SK-N-SH treated with all-trans-retinoic acid at 6 μM for 48 hours (cell line): ENCODE data around the gene GDF9.

Experiments used
- ATAC-seq: fragments of 200-7000 bp; cut with Tn5 transposase; 3 replicates; pipeline ENCODE4 v1.9.1; 2020; ENCODE audit warnings: mild to moderate bottlenecking, moderate library complexity
- ARNTL ChIP-seq: fragments of 450-650 bp; formaldehyde crosslinking; IDR thresholded peaks from 2 replicates; pipeline ENCODE4 v1.5.0; 2020; ENCODE audit warnings: low read depth, mild to moderate bottlenecking, moderate library complexity, borderline replicate concordance
- BACH2 ChIP-seq: fragments of 250-450 bp; sonication (Bioruptor Pico); IDR thresholded peaks from 2 replicates; pipeline ENCODE4 v1.9.0; 2021; ENCODE audit warnings: mild to moderate bottlenecking, borderline replicate concordance
- CSDC2 ChIP-seq: fragments of 250-450 bp; sonication (Bioruptor Pico); IDR thresholded peaks from 2 replicates; pipeline ENCODE4 v1.5.0; 2020; ENCODE audit warnings: mild to moderate bottlenecking, moderate library complexity
- ESRRG ChIP-seq: fragments of 250-450 bp; sonication (Bioruptor Pico); IDR thresholded peaks from 2 replicates; pipeline ENCODE4 v1.6.1; 2021; ENCODE audit warnings: mild to moderate bottlenecking
- ISL1 ChIP-seq: fragments of 250-450 bp; sonication (Bioruptor Pico); IDR thresholded peaks from 2 replicates; pipeline ENCODE4 v2.1.2; 2022; ENCODE audit warnings: mild to moderate bottlenecking, moderate library complexity
- OSR1 ChIP-seq: fragments of 250-450 bp; sonication (Bioruptor Pico); IDR thresholded peaks from 2 replicates; pipeline ENCODE4 v1.8.0; 2022; ENCODE audit warnings: moderate library complexity, mild to moderate bottlenecking, inconsistent platforms
- RARB ChIP-seq: fragments of 250-450 bp; sonication (Bioruptor Pico); IDR thresholded peaks from 2 replicates; pipeline ENCODE4 v1.8.0; 2021; ENCODE audit warnings: mild to moderate bottlenecking, moderate library complexity
- SNAI2 ChIP-seq: fragments of 250-450 bp; sonication (Bioruptor Pico); IDR thresholded peaks from 2 replicates; pipeline ENCODE4 v1.5.0; 2020; ENCODE audit warnings: mild to moderate bottlenecking, moderate library complexity
- TCF4 ChIP-seq: fragments of 250-450 bp; sonication (Bioruptor Pico); IDR thresholded peaks from 2 replicates; pipeline ENCODE4 v1.8.0; 2021; ENCODE audit warnings: mild to moderate bottlenecking, moderate library complexity, borderline replicate concordance
- ZC3H10 ChIP-seq: fragments of 250-450 bp; sonication (Bioruptor Pico); IDR thresholded peaks from 2 replicates; pipeline ENCODE4 v1.5.1; 2021; ENCODE audit warnings: mild to moderate bottlenecking, moderate library complexity
- ZFP3 ChIP-seq: fragments of 250-450 bp; sonication (Bioruptor Pico); IDR thresholded peaks from 2 replicates; pipeline ENCODE4 v1.5.0; 2020; ENCODE audit warnings: mild to moderate bottlenecking, moderate library complexity
- ZFP30 ChIP-seq: fragments of 450-650 bp; formaldehyde crosslinking; IDR thresholded peaks from 2 replicates; pipeline ENCODE4 v1.5.0; 2022; ENCODE audit warnings: mild to moderate bottlenecking, moderate library complexity
- ZNF565 ChIP-seq: fragments of 450-650 bp; formaldehyde crosslinking; conservative IDR thresholded peaks from 2 replicates; pipeline ENCODE4 v1.5.0; 2020; ENCODE audit warnings: low read depth, mild to moderate bottlenecking, moderate library complexity
- ZNF70 ChIP-seq: fragments of 450-650 bp; formaldehyde crosslinking; IDR thresholded peaks from 2 replicates; pipeline ENCODE4 v1.5.0; 2020; ENCODE audit warnings: mild to moderate bottlenecking, moderate library complexity
- TF ChIP-seq, protein P1 (sequence below): fragments of 250-450 bp; sonication (Bioruptor Pico); IDR thresholded peaks from 2 replicates; pipeline ENCODE4 v1.5.1; 2021; ENCODE audit warnings: mild to moderate bottlenecking, moderate library complexity
- TF ChIP-seq, protein P2 (sequence below): fragments of 250-450 bp; sonication (Bioruptor Pico); IDR thresholded peaks from 2 replicates; pipeline ENCODE4 v1.5.0; 2020; ENCODE audit warnings: mild to moderate bottlenecking, moderate library complexity
- TF ChIP-seq, protein P3 (sequence below): fragments of 250-450 bp; sonication (Bioruptor Pico); IDR thresholded peaks from 2 replicates; pipeline ENCODE4 v1.8.0; 2020; ENCODE audit warnings: mild to moderate bottlenecking, moderate library complexity, borderline replicate concordance
- TF ChIP-seq, protein P4 (sequence below): fragments of 250-450 bp; sonication (Bioruptor Pico); IDR thresholded peaks from 2 replicates; pipeline ENCODE4 v1.5.1; 2020; ENCODE audit warnings: low read depth, mild to moderate bottlenecking, moderate library complexity
- TF ChIP-seq, protein P5 (sequence below): fragments of 250-450 bp; sonication (Bioruptor Pico); IDR thresholded peaks from 2 replicates; pipeline ENCODE4 v1.8.0; 2021; ENCODE audit warnings: low read depth, mild to moderate bottlenecking, moderate library complexity, borderline replicate concordance

The GDF9 gene

DNA sequence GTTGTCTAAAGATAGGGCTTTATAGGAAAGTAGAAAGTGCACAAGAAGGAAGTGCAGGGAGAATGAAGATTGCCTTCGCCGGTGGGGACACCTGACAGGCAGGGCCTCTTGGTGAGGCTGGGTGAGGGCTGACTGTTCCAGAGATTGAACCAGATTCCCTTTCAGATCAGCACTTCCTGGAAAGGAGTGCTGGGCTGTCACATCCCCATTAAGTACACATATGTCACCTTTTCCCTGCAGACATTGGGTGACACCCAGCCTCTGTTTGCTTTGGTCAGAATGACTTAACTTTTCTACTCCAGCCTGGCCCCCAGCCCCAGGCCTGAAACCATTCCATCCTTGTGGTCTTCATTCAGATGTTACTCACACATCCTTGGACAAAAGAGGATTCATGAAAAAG is 28.4 kb downstream of the GDF9 start (continued):
- TF ChIP-seq, protein P1, sequence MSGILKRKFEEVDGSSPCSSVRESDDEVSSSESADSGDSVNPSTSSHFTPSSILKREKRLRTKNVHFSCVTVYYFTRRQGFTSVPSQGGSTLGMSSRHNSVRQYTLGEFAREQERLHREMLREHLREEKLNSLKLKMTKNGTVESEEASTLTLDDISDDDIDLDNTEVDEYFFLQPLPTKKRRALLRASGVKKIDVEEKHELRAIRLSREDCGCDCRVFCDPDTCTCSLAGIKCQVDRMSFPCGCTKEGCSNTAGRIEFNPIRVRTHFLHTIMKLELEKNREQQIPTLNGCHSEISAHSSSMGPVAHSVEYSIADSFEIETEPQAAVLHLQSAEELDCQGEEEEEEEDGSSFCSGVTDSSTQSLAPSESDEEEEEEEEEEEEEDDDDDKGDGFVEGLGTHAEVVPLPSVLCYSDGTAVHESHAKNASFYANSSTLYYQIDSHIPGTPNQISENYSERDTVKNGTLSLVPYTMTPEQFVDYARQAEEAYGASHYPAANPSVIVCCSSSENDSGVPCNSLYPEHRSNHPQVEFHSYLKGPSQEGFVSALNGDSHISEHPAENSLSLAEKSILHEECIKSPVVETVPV (CRISPR knock-in tag), result no peak
- no peak for TF ChIP-seq ZNF565 (CRISPR knock-in tag)
- no peak for TF ChIP-seq CSDC2 (CRISPR knock-in tag)
- TF ChIP-seq ISL1 (CRISPR knock-in tag), result no peak

DNA sequence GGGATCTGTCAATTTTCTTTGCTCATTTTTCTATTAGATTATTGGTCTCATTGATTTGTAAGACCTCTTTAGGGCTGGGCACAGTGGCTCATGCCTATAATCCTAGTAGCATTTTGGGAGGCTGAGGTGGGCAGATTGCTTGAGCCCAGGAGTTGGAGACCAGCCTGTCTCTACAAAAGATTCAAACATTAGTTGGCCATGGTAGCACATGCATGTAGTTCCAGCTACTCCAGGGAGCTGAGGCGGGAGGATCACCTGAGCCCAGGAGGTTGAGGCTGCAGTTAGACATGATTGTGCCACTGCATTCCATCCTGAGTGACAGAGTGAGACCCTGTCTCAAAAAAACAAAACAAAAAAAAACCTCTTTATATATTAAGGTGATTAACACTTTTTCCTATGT is 29.4 kb downstream of the GDF9 start:
- ATAC-seq, result no peak
- TF ChIP-seq ZC3H10 (CRISPR knock-in tag) (no peak), TCF4 (CRISPR knock-in tag) (no peak), RARB (no peak), BACH2 (CRISPR knock-in tag) (no peak)
- TF ChIP-seq, protein P2, sequence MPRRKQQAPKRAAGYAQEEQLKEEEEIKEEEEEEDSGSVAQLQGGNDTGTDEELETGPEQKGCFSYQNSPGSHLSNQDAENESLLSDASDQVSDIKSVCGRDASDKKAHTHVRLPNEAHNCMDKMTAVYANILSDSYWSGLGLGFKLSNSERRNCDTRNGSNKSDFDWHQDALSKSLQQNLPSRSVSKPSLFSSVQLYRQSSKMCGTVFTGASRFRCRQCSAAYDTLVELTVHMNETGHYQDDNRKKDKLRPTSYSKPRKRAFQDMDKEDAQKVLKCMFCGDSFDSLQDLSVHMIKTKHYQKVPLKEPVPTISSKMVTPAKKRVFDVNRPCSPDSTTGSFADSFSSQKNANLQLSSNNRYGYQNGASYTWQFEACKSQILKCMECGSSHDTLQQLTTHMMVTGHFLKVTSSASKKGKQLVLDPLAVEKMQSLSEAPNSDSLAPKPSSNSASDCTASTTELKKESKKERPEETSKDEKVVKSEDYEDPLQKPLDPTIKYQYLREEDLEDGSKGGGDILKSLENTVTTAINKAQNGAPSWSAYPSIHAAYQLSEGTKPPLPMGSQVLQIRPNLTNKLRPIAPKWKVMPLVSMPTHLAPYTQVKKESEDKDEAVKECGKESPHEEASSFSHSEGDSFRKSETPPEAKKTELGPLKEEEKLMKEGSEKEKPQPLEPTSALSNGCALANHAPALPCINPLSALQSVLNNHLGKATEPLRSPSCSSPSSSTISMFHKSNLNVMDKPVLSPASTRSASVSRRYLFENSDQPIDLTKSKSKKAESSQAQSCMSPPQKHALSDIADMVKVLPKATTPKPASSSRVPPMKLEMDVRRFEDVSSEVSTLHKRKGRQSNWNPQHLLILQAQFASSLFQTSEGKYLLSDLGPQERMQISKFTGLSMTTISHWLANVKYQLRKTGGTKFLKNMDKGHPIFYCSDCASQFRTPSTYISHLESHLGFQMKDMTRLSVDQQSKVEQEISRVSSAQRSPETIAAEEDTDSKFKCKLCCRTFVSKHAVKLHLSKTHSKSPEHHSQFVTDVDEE, result no peak
- TF ChIP-seq, protein P3, sequence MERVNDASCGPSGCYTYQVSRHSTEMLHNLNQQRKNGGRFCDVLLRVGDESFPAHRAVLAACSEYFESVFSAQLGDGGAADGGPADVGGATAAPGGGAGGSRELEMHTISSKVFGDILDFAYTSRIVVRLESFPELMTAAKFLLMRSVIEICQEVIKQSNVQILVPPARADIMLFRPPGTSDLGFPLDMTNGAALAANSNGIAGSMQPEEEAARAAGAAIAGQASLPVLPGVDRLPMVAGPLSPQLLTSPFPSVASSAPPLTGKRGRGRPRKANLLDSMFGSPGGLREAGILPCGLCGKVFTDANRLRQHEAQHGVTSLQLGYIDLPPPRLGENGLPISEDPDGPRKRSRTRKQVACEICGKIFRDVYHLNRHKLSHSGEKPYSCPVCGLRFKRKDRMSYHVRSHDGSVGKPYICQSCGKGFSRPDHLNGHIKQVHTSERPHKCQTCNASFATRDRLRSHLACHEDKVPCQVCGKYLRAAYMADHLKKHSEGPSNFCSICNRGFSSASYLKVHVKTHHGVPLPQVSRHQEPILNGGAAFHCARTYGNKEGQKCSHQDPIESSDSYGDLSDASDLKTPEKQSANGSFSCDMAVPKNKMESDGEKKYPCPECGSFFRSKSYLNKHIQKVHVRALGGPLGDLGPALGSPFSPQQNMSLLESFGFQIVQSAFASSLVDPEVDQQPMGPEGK (CRISPR knock-in tag), result no peak
- TF ChIP-seq, protein P4, sequence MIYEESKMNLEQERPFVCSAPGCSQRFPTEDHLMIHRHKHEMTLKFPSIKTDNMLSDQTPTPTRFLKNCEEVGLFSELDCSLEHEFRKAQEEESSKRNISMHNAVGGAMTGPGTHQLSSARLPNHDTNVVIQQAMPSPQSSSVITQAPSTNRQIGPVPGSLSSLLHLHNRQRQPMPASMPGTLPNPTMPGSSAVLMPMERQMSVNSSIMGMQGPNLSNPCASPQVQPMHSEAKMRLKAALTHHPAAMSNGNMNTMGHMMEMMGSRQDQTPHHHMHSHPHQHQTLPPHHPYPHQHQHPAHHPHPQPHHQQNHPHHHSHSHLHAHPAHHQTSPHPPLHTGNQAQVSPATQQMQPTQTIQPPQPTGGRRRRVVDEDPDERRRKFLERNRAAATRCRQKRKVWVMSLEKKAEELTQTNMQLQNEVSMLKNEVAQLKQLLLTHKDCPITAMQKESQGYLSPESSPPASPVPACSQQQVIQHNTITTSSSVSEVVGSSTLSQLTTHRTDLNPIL (CRISPR knock-in tag), result no peak

DNA sequence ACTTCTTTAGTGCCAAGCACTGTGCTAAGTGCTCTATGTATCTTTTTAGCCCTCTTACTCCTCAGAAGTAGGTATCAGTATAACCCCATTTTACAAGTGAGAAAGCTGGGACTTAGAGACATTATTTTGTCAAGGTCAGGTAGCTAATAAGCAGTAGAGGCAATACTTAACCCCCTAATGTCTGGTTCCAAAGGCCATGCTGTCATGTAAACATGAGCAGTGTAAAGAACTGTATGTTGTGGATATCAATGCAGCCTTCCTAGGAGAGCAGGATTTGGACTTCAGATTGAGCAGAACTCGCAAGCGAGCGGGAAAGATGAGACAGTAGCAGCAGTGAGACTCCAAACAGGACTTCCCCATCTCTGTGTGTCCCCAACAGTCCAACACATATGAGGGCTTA is 32.2 kb downstream of the GDF9 start:
- TF ChIP-seq SNAI2 (no peak), RARB (no peak), ZNF70 (CRISPR knock-in tag) (no peak), ZFP3 (CRISPR knock-in tag) (no peak), TCF4 (CRISPR knock-in tag) (no peak), ESRRG (CRISPR knock-in tag) (no peak), ARNTL (CRISPR knock-in tag) (no peak), CSDC2 (CRISPR knock-in tag) (no peak), ZFP30 (no peak), OSR1 (CRISPR knock-in tag) (no peak)
- TF ChIP-seq, protein P5, sequence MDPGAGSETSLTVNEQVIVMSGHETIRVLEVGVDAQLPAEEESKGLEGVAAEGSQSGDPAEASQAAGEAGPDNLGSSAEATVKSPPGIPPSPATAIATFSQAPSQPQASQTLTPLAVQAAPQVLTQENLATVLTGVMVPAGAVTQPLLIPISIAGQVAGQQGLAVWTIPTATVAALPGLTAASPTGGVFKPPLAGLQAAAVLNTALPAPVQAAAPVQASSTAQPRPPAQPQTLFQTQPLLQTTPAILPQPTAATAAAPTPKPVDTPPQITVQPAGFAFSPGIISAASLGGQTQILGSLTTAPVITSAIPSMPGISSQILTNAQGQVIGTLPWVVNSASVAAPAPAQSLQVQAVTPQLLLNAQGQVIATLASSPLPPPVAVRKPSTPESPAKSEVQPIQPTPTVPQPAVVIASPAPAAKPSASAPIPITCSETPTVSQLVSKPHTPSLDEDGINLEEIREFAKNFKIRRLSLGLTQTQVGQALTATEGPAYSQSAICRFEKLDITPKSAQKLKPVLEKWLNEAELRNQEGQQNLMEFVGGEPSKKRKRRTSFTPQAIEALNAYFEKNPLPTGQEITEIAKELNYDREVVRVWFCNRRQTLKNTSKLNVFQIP, result no peak
- TF ChIP-seq, protein P2, result no peak
- TF ChIP-seq, protein P1 (CRISPR knock-in tag), result no peak
- ATAC-seq, result no peak
